Gastroesophageal sphincter (tissue), 4 donors: ENCODE results near the gene ABTB2. TPM values are rescaled to one million over a fixed set of nuclear protein-coding genes. Genes with fewer than 3 reads are reported as not detected.

ENCODE experiments used
- ATAC-seq: fragments of 150-250 bp; one replicate; pipeline ENCODE4 v1.9.1; 2016; ENCODE audit warnings: mild to moderate bottlenecking, moderate library complexity
- H3K27ac ChIP-seq, 4 donors: fragments of 200-600 bp; sonication (generic) in 3 of 4; 1 replicate in 3 of 4; 2 replicates in 1 of 4; pipeline ENCODE4 v1.5.1; 2016 to 2019
- H3K27me3 ChIP-seq: fragments of 200-600 bp; sonication (generic); one replicate; pipeline ENCODE4 v1.5.1; 2019
- H3K36me3 ChIP-seq, 2 donors: fragments of 200-600 bp; sonication (generic); one replicate each; pipeline ENCODE4 v1.5.1; 2019; ENCODE audit warnings: control low read depth in 1 of 2
- H3K4me1 ChIP-seq, 3 donors: fragments of 200-600 bp; sonication (generic); 1 replicate in 2 of 3; 2 replicates in 1 of 3; pipeline ENCODE4 v1.5.1; 2016 to 2019; ENCODE audit warnings: control low read depth in 2 of 3
- H3K4me3 ChIP-seq, 2 donors: fragments of 200-600 bp; sonication (generic); one replicate each; pipeline ENCODE4 v1.5.1; 2019; ENCODE audit warnings: mild to moderate bottlenecking in 1 of 2, moderate library complexity in 1 of 2
- H3K9me3 ChIP-seq, 3 donors: fragments of 200-600 bp; sonication (generic); one replicate each; pipeline ENCODE4 v1.5.1; 2017 to 2019; ENCODE audit warnings: control low read depth in 2 of 3
- CTCF ChIP-seq, 4 experiments: fragments of 200-600 bp in 2 of 4; fragments of 450-650 bp in 2 of 4; sonication (generic) in 1 of 4; IDR thresholded peaks; one replicate each; pipeline ENCODE4 v1.5.1; 2017 to 2019; ENCODE audit warnings: antibody characterized with exemption in 4 of 4, mild to moderate bottlenecking in 2 of 4, moderate library complexity in 2 of 4
- EP300 ChIP-seq: sonication (generic); formaldehyde crosslinking; IDR thresholded peaks from one replicate; pipeline ENCODE4 v1.6.1; 2017; ENCODE audit warnings: antibody characterized with exemption, mild to moderate bottlenecking
- POLR2A ChIP-seq, 2 donors: fragments of 450-650 bp; IDR thresholded peaks; one replicate each; pipeline ENCODE4 v1.6.1; 2017; ENCODE audit warnings: antibody characterized with exemption in 2 of 2, mild to moderate bottlenecking in 2 of 2, moderate library complexity in 1 of 2
- POLR2AphosphoS5 ChIP-seq: sonication (generic); formaldehyde crosslinking; IDR thresholded peaks from one replicate; pipeline ENCODE4 v1.6.1; 2017; ENCODE audit warnings: antibody characterized with exemption
- WGBS, 2 donors: methylation state at CpG; one replicate each; pipeline ENCODE4 v1.1.5; 2018; ENCODE audit warnings: low coverage in 1 of 2; 5-methylcytosine and 5-hydroxymethylcytosine counted together
- total RNA-seq, 4 donors: library from RNA; depleted of rRNA; stranded (reverse); fragments of >200 nt; gene quantifications; one replicate each; pipeline ENCODE4 v1.1.0, GENCODE V29; 2016

The ABTB2 gene
- total RNA-seq, 4 donors from 2014 or later = 4.1 to 11.0 (median 7.5) TPM

- H3K4me1 ChIP-seq = no peaks in the 10 kb centered on the region
- TF ChIP-seq CTCF (IDR thresholded peaks at IDR 0.05) = no peak
- TF ChIP-seq POLR2AphosphoS5 = no peak
- no peak for TF ChIP-seq EP300
- no peak for TF ChIP-seq POLR2A (IDR thresholded peaks at IDR 0.05)
- ATAC-seq = no peak
- H3K9me3 ChIP-seq = no peaks in the 10 kb centered on the region
- 50 to 80% methylated on average over 1 to 2 of the region's 5 CpGs for WGBS, 2 donors
- no peak overlapping the region for H3K27ac ChIP-seq
- peaks cover 0 to 100% of the 10 kb centered on the region in 2 donors for H3K36me3 ChIP-seq
- no peaks in the 10 kb centered on the region for H3K27me3 ChIP-seq
- H3K4me3 ChIP-seq = no peak overlapping the region
Observed at GRCh38 chr11:34145073-34145472, 212.7 kb downstream of the ABTB2 start.

GRCh38 chr11:34143048-34143447 lies 214.8 kb downstream of the ABTB2 start:
- H3K36me3 ChIP-seq = peaks cover 0 to 100% of the 10 kb centered on the region in 2 donors
- 75% methylated on average over 1 to 2 of the region's 2 CpGs for WGBS, 2 donors

GRCh38 chr11:34140149-34140548 lies 217.7 kb downstream of the ABTB2 start:
- Histone ChIP-seq H3K27me3 (no peaks in the 10 kb centered on the region), H3K4me3 (no peak overlapping the region), H3K9me3 (no peaks in the 10 kb centered on the region), H3K36me3 (peaks cover 2 to 100% of the 10 kb centered on the region in 2 donors), H3K27ac (no peak overlapping the region), H3K4me1 (no peaks in the 10 kb centered on the region)
- 100% methylated on average over 5 of the region's 11 CpGs; no CpG with 5 or more reads in 1 of the 2 donors for WGBS, 2 donors
- no peak for ATAC-seq
- TF ChIP-seq POLR2A (IDR thresholded peaks at IDR 0.05) (no peak), EP300 (no peak), CTCF (IDR thresholded peaks at IDR 0.05) (no peak), POLR2AphosphoS5 (no peak)

More at GRCh38 chr11:34143048-34143447, 214.8 kb downstream of the ABTB2 start:
- no peak overlapping the region for H3K4me3 ChIP-seq
- H3K27ac ChIP-seq = no peak overlapping the region
- ATAC-seq = no peak
- no peaks in the 10 kb centered on the region for H3K9me3 ChIP-seq
- no peaks in the 10 kb centered on the region for H3K4me1 ChIP-seq
- TF ChIP-seq POLR2A (IDR thresholded peaks at IDR 0.05) (no peak), EP300 (no peak), CTCF (IDR thresholded peaks at IDR 0.05) (no peak), POLR2AphosphoS5 (no peak)
- no peaks in the 10 kb centered on the region for H3K27me3 ChIP-seq

- Histone ChIP-seq H3K4me3 (no peak overlapping the region), H3K27me3 (no peaks in the 10 kb centered on the region), H3K4me1 (no peaks in the 10 kb centered on the region), H3K27ac (no peak overlapping the region), H3K9me3 (no peaks in the 10 kb centered on the region), H3K36me3 (peaks cover 2 to 100% of the 10 kb centered on the region in 2 donors)
- TF ChIP-seq EP300 (no peak), POLR2A (IDR thresholded peaks at IDR 0.05) (no peak), POLR2AphosphoS5 (no peak), CTCF (IDR thresholded peaks at IDR 0.05) (no peak)
- no peak for ATAC-seq
- 70 to 83% methylated on average over 2 of the region's 7 CpGs for WGBS, 2 donors
Observed at GRCh38 chr11:34139346-34139745, 218.5 kb downstream of the ABTB2 start.

GRCh38 chr11:34136420-34136819 lies 221.4 kb downstream of the ABTB2 start:
- TF ChIP-seq POLR2A (IDR thresholded peaks at IDR 0.05) (no peak), CTCF (IDR thresholded peaks at IDR 0.05) (no peak), POLR2AphosphoS5 (no peak), EP300 (no peak)
- 77 to 90% methylated on average over 3 to 4 of the region's 8 CpGs for WGBS, 2 donors
- H3K27me3 ChIP-seq = no peaks in the 10 kb centered on the region
- no peak overlapping the region for H3K27ac ChIP-seq
- H3K4me1 ChIP-seq = no peaks in the 10 kb centered on the region
- H3K9me3 ChIP-seq = no peaks in the 10 kb centered on the region
- ATAC-seq = no peak
- H3K36me3 ChIP-seq = peaks cover 2 to 100% of the 10 kb centered on the region in 2 donors
- H3K4me3 ChIP-seq = no peak overlapping the region
